Fibroblast of villous mesenchyme (primary cell): Measurements from ENCODE around the gene PARN. TPM values are rescaled to one million over a fixed set of nuclear protein-coding genes. Genes with fewer than 3 reads are reported as not detected.

ENCODE experiments used
- DNase-seq: peaks from one replicate; pipeline ENCODE4 v3.0.0-alpha.2; 2010; ENCODE audit warnings: low read depth
- H3K4me3 ChIP-seq: 2 replicates; pipeline ENCODE4 v1.5.1; 2011; ENCODE audit warnings: low read depth, mild to moderate bottlenecking, low read length
- CTCF ChIP-seq: IDR thresholded peaks from 2 replicates; pipeline ENCODE4 v1.5.1; 2012; ENCODE audit warnings: low read depth, mild to moderate bottlenecking, low read length; ENCODE audit not compliant: insufficient read depth
- total RNA-seq: library from RNA; depleted of rRNA; stranded (reverse); fragments of >200 nt; gene quantifications from 2 replicates; pipeline ENCODE4 v1.2.3, GENCODE V29; 2012

PARN gene
- total RNA-seq, 1 donor: 35.4 TPM

DNA sequence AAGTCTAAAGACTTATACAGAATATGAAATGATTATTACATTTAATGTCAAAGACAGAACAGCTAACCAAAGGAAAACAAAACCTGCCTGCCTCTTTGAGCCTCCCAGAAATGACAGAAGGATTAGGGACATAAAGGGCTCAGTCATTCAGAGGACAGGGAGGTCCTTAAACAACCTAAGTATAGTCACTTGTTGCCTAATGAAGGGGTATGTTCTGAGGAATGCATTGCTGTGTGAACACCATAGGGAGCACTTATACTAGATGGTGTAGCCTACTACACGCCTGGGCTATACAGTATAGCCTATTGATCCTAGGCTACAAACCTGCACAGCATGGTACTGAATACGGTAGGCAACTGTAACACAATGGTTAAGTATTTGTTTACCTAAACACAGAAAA is 106.4 kb downstream of the PARN start:
- H3K4me3 ChIP-seq: no peak overlapping the region
- no peak for DNase-seq
- no peak for TF ChIP-seq CTCF

GRCh38 chr16:14522671-14523070 is 107.4 kb downstream of the PARN start:
- no peak for DNase-seq
- TF ChIP-seq CTCF: no peak

GRCh38 chr16:14520753-14521152 is 109.3 kb downstream of the PARN start:
- DNase-seq: no peak
- no peak for TF ChIP-seq CTCF
- H3K4me3 ChIP-seq: no peak overlapping the region

More at GRCh38 chr16:14522671-14523070, 107.4 kb downstream of the PARN start:
- H3K4me3 ChIP-seq: no peak overlapping the region

GRCh38 chr16:14514967-14515366 is 115.1 kb downstream of the PARN start:
- TF ChIP-seq CTCF: no peak
- H3K4me3 ChIP-seq: no peak overlapping the region
- no peak for DNase-seq

DNA sequence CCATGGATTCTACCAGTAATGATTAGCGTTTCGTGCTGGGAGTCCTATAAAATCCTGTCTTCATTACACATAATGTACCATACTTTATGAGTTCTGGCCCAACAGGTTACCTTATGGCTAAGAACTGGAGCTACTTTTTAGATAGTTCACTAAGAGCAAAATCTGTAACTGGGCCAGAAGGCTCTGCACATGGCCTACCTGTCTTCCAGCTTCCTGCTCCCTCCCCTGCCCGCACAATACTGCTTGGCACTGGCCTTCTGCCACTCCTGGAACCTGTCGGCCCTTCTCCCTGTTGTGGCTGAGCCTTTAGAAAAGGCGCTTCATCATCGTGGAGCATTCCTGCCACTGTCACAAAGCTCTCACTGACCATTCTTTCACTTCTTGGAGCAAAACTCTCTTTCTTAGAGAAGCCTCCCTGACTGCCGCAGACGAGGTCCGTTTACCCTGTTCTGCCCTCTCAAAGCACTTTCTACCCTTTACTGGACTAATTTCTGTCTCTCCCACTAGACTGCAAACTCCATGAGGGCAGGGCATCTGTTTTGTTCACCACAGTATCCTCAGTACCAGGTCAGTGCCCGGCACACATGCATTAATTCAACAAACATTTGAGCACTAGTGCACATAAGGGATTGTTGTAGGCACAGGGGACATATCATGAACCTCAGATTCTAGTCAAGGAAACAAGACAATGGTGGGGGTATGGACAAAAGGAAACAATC is 116.5 kb downstream of the PARN start:
- no peak overlapping the region for H3K4me3 ChIP-seq
- no peak for DNase-seq
- TF ChIP-seq CTCF: no peak

DNA sequence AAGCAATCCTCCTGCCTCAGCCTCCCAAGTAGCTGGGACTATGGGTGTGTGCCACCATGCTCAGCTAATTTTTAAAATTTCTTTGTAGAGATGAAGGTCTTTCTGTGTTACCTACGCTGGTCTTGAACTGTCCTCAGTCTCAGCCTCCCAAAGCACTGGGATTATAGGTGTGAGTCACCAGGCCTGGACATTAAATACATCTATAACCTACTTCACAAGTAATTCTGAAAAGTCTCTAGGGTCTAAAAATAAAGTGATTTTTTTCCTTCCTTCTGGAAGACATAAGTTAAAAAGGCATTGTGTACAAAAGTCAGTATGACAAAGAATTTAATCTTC is 118.3 kb downstream of the PARN start:
- no peak for DNase-seq

More for the DNA sequence above, 118.3 kb downstream of the PARN start:
- H3K4me3 ChIP-seq: no peak overlapping the region
- TF ChIP-seq CTCF: no peak
